GM15510 (cell line): ENCODE data around the gene TEX19.

Source experiments
- POLR2A ChIP-seq: IDR thresholded peaks from 3 replicates; pipeline ENCODE4 v1.6.1; 2011; ENCODE audit warnings: borderline replicate concordance; ENCODE audit not compliant: insufficient read length; ENCODE audit errors: extremely low read depth

Gene TEX19

DNA sequence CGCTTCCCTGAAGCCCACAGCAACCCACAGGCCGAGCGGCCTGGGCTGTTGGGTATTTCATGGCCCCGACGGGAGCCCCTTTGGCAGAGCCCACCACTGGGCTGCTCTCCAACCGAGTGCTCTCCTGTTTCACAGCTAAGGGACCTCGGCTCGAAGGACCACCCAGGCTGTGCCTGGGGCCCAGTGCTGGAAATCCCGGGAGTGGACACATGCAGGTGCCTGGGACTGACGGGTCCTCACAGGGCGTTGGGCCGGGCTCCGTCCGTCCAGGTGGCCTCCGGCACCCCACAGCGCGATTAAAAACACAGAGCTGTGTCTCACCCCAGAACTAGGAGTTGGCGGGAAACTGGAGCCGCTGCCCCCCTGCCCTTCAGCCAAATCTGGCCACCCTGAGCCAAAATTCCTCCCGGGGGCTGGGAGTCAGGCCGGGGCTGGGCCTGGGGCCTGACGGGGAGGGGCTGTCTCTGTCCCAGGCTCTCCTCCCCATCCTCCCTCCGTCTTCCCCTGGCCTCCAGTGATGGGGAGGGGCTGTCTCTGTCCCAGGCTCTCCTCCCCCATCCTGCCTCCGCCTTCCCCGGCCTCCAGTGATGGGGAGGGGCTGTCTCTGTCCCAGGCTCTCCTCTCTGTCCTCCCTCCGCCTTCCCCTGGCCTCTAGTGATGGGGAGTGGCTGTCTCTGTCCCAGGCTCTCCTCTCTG lies 26.7 kb downstream of the TEX19 start:
- TF ChIP-seq POLR2A = no peak

DNA sequence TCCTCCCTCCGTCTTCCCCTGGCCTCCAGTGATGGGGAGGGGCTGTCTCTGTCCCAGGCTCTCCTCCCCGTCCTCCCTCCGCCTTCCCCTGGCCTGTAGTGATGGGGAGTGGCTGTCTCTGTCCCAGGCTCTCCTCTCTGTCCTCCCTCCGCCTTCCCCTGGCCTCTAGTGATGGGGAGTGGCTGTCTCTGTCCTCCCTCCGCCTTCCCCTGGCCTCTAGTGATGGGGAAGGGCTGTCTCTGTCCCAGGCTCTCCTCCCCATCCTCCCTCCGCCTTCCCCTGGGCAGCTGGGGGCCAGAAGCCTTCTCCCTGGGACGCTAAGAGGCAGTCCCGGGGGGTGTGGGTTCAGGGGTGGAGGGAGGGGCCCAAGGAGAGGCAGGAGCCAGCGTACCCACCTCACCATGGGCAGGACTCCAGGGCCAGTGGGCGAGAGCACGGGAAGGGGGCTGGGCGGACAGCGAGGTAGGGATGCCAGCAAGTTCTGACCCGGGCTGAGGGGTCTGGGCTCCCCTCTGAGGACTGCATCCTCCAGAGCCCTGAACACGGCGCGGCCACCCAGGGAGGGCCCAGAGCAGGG lies 27.3 kb downstream of the TEX19 start:
- no peak for TF ChIP-seq POLR2A

DNA sequence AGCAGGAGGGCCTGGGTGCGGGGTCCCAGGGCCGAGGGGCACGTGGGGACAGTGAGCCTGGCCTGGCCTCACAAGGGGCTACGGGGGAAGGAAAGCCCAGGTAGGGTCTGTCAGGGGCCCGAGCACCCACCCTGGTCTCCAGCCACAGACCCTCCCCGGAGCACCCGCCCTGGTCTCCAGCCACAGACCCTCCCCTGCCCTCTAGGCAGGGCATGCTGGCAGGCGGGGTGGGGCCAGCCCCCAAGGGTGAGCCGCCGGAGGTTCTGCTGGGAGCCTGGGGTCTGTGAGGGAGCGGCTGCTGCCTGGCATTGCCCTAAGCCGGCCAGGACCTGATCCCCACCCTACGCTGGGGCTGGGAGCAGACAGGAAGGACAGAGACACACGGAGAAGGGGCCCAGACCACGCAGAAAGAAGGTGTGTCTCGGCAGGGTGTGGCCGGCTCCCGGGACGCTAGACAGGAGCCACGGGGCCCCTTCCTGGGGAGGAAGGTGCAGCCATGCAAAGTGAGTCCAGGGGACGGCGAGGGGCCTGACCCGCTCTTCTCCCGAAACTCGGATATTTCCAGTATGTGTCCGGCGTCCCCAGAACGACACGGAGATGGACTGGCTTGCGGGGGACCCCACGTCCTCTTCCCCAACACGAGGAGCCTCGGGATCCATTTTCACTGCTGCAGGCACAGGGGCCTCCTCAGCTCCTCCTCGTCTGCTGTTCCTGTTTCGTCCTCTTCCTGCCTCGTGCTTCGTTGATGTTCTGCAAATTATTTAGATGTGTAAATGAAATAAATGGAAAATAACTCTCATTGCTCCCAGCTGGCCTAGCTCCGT lies 28.0 kb downstream of the TEX19 start:
- TF ChIP-seq POLR2A = no peak

DNA sequence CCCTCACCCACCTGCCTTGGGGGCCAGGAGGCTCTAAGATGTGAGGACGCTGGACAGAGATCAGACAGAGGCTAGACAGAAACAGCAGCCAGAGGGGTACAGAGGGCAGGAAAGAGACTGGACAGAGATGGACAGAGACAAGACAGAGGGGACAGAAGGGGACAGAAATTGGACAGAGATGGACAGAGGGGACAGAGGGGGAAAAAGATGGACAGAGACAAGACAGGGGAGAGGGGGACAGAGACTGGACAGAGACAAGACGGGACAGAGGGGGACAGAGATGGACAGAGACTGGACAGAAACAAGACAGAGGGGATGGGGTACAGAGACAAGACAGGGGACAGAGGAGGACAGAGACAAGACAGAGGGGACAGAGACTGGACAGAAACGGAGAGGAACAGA lies 28.7 kb downstream of the TEX19 start:
- no peak for TF ChIP-seq POLR2A

DNA sequence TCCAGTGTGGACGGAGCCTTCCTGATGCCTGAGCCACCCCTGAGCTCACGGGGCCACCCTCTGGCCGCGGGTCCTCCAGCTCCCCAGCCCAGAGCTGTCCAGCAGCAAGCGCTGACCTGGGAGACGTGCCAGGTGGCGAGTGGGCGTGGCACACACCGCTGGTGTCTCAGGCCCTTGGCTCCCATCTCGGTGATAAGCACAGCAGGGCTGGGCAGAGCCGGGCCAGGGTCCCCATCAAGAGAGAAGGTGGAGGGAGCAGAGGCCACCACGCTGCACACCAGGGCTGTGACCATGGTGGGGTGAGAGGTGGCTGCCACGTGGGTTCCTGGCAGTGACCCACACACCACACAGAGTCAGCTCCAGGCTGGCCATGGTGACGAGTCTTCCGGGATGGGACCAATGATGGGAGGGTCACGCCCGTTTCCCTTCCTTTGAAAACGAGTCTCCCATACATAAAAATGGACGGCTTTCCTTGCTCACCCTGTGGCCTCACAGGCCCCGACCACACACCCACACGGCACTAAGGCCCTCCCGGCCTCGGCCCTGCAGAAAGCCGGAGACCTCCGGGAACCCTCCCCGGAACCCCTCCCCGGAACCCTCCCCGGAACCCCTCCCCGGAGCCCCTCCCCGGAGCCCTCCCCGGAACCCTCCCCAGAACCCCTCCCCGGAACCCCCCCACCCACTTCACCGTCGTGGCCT lies 29.3 kb downstream of the TEX19 start:
- TF ChIP-seq POLR2A = no peak

DNA sequence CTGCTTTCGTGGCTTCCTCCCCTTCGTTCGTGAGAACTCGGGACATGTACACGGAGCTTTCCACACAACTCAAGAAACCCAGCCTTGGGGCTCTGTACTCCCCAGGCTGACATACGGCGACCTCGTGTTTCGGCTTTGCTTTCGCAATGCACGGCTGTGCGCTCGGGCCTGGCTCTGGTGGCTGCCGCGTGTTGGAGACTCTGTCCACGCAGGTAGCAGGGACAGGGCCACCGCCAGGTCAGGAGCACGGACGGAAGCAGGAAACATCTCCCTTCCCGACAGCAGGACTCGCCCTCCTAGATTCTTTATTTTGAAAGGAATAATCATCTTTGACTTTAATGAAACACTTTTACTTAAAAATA lies 29.9 kb downstream of the TEX19 start:
- no peak for TF ChIP-seq POLR2A

DNA sequence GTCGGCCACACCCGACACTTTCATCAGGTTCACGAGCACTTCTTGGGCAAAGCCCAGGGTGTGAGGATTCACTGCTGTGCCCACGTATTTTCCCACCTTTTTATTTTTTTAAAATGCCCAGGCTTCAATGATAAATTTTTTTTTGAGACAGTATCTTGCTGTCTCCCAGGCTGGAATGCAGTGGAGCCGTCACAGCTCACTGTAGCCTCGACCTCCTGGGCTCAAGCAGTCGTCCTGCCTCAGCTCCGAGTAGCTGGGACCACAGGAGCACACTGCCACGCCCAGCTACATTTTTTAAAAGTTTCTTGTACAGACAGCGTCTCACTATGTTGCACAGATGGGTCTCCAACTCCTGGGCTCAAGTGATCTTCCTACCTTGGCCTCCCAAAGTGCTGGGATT lies 30.3 kb downstream of the TEX19 start:
- TF ChIP-seq POLR2A = no peak

DNA sequence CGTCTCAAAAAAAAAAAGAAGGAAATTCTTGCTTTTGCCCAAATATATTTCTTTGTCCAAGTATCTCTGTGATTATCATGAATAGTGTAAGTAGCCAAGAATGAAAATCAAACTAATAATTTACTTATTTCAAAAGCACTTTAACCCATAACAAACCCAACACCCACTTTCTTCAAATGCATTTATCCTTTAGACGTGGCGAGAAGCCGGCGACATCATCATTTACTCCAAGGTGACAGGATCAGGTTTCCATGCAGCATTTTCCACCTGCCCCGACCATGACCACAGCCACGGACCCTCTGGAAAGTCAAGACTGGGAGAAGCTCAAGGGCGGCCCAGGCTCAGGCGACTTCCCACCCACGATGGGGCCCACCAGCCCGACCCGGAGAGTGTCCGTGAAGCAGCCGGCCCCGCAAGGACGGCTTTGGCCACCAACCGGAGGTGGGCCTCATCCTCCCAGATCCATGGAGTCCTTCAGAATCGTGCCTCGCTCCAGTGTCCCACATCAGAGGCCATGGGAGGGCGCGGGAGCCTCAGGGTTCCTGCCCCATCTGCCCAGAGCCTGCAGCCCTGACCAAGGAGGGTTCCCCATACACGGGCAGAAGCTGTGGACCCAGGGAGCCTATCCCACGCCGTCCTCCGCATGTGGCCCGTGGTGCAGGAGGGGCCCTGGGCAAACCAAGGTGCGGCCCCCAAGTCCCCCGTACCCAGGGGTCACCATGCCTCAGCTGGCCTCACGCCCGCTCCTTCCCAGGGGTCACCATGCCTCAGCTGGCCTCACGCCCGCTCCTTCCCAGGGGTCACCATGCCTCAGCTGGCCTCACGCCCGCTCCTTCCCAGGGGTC lies 31.2 kb downstream of the TEX19 start:
- no peak for TF ChIP-seq POLR2A

DNA sequence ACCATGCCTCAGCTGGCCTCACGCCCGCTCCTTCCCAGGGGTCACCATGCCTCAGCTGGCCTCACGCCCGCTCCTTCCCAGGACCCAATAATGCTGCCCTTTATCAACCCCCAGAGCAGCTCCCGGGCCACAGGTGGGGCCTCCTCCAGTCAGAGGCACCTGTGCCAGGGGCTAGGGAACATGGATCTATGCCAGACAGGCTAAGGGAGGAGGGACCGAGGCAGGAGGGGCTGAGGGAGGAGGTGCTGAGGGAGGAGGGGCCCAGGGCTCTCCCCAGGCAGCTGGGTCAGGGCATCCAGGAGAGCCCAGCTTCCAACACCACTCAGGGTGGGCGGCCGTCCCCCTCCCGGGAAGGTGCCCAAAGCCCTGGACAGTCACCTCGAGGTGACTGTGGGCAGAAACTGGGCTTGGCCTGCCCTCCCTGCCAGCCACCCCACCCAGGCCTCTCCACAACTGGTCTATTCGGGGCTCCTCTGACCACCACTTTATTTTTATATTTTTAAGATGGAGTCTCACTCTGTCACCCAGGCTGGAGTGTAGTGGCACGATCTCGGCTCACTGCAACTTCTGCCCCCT lies 31.9 kb downstream of the TEX19 start:
- TF ChIP-seq POLR2A = no peak

DNA sequence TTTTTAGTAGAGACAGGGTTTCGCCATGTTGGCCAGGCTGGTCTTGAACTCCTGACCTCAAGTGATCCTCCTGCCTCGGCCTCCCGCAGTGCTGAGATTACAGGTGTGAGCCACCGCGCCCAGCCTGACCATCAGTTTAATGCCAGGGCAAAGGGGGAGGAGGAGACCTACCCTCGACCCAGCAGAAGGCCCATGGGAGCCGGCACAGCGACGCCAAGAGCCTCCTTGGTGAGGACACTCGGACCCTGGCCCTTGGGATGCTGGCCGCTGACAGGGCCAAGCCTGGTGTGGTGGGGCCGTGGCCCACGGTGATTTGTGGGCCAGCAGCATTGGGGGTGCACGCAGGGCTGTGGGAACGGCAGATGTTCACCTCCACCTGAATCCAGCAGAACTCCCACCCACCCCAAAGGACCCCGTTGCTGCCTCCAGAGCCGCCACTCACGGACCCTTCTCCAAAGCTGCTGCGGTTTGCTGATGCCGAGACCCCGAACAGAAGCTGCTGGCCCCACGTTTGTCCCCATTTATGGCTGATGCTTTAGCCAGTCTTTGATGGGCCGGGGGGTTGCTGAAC lies 32.5 kb downstream of the TEX19 start:
- no peak for TF ChIP-seq POLR2A

DNA sequence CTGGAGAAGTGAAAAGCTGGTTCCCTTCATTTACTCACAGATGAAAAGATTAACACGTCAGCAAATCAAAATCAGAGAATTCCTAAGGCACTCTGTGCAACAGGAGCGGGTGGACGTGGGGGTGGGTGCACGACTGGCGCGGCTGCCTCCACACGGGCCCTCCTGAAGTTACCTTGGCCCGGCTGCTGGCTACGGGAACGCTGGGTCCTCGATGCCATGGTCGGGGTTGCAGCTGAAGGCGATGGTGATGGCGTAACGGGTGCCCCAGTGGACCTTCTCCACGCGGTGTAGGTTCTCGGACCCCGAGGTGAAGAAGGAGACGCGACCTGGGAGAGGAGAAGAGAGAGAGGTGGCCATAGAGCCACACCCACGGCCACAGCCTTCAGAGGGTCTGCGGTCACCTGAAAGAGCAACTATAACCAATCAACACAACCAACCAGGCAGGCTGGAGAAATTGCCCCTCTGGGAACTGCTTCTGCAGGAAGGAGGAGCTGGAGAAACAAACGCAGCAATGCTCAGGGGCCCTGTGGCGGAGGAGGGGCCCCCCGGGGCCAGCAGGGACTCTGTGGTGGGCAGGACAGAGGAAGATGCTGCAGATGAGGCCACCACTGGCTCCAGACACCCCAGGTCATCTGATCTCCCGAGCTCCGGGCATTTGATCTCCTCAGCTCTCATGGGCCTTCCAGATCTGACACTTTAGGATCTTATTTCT lies 33.3 kb downstream of the TEX19 start:
- no peak for TF ChIP-seq POLR2A

DNA sequence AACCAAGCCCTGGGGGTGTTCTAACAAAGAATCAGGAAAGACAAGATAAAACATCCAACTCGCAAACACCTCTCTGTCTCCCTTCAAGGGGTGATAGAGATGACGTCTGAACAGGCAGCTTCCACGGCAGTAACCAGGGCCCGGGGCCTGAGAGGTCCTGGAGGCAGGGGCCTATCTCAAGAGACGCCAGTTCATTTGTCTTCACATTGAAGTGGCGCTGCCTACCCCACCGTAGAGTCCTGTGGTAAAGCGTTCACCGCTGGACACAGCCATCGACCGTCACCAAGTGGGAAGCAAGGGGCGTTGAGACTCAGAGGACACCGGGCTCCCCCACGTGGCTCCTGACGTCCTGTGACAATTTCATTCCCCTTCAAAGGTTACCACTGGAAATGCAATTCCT lies 33.9 kb downstream of the TEX19 start:
- TF ChIP-seq POLR2A = no peak

DNA sequence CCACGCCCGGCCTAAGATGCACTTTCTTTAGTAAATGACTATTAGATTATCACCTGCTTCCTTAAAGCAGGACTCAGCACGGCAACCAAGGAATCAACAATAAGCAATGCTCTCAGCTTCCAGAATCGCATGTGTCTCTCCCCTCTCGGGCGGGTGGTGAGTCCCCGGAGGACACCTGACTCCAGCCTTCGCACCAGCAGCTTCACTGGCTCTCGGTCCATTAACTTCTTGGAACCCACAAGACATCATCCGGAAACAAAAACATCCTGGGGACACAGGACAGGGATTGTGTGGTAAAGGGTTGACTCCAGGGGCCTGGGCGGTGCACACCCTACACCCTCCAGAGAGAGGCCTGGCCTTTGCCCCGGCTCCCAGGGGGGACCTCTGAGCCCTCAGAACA lies 35.2 kb downstream of the TEX19 start:
- TF ChIP-seq POLR2A = no peak

DNA sequence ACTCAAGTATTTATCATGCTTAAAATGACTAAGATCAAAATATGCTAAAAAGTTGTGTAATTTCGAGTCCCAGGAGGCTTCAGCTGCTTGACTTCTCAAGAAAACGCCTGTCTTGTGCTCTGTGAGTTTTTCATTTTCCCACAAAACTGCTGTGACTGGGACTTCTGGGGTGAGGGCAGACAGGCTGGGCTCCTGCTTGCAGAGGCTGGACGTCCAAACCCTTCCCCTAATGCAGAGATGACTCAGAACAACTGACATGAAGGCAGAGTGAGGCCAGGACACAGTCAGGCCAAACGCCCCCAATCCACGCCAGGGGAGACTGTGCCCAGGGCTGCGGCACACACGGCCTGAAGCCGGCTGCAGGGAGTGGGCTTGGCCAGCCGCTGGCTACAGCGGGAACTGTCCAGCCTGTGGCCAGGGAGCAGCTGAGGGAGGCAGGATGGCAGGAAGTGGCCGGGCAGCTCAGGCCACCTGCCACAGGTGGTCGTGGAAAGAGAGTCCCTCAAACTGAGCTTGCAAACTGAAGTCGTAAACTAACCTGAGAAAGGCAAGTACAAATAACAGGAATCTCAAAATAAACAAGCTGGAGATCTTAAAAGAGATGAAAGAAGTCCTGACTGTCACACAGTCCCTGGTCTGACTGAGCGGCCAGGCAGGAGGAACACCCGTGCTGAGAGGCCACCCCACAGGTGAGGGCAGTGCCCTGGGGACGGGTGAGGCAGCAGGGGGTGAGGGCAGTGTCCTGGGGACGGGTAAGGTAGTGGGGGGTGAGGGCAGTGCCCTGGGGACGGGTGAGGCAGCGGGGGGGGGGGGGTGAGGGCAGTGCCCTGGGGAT lies 37.8 kb downstream of the TEX19 start:
- no peak for TF ChIP-seq POLR2A
